GM13976 (cell line): ENCODE results near the gene NAALADL2.

Source experiments
- DNase-seq: peaks from one replicate; pipeline ENCODE4 v3.0.0; 2012; ENCODE audit warnings: low spot score
- CTCF ChIP-seq: IDR thresholded peaks from 2 replicates; pipeline ENCODE4 v1.5.1; 2012; ENCODE audit warnings: borderline replicate concordance, mild to moderate bottlenecking; ENCODE audit not compliant: insufficient read depth; ENCODE audit errors: extremely low read depth, missing control alignments, control extremely low read depth
- in situ Hi-C: fragments of 300-500 bp; cut with MboI; formaldehyde crosslinking; loops from one replicate; pipeline ENCODE4 v1.12.0; 2022; ENCODE audit warnings: low sequenced_read_pairs, mixed read lengths, inconsistent platforms; ENCODE audit not compliant: unreplicated experiment

NAALADL2 gene

GRCh38 chr3:174931473-174932353 lies 72.6 kb downstream of the NAALADL2 start:
- no peak for TF ChIP-seq CTCF

GRCh38 chr3:174936590-174936989 lies 77.5 kb downstream of the NAALADL2 start:
- no peak for TF ChIP-seq CTCF

More at GRCh38 chr3:174931473-174932353, 72.6 kb downstream of the NAALADL2 start:
- DNase-seq = no peak
- in situ Hi-C loops = no loop called here

DNA sequence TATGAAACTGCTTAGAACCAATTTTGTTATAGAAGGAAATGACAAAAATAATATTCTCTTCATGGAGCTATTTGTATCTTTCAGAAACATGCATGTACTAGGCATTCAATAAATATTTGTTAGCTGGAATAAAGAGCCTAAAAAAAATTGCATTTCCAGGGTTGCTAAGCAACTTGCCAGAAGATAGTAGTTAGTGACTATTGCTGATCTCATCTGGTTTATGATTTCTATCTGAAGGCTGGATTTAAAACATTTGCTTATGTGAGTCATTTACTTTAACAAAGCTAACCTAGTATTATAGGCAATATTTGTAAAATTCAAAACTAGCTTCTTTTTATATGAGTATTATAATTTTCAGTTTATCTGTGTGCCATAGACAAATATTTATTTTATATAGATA lies 78.3 kb downstream of the NAALADL2 start:
- in situ Hi-C loops = no loop called here
- DNase-seq = no peak
- TF ChIP-seq CTCF = no peak

More at GRCh38 chr3:174936590-174936989, 77.5 kb downstream of the NAALADL2 start:
- no peak for DNase-seq
- in situ Hi-C loops = no loop called here

DNA sequence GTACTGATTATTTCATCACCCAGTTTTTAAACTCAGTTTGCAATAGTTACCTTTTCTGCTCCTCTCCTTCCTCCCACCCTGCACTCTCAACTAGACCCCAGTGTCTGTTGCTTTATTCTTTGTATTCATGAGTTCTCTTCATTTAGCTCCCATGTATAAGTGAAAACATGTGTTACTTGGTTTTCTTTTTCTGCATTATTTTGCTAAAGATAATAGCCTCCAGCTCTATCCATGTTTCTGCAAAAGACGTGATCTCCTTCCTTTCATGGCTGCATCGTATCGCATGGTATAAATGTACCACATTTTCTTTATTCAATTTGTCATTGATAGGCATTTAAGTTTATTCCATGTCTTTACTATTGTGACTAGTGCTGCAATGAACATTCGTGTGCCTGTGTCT lies 79.0 kb downstream of the NAALADL2 start:
- no peak for DNase-seq
- in situ Hi-C loops = no loop called here
- TF ChIP-seq CTCF = no peak

DNA sequence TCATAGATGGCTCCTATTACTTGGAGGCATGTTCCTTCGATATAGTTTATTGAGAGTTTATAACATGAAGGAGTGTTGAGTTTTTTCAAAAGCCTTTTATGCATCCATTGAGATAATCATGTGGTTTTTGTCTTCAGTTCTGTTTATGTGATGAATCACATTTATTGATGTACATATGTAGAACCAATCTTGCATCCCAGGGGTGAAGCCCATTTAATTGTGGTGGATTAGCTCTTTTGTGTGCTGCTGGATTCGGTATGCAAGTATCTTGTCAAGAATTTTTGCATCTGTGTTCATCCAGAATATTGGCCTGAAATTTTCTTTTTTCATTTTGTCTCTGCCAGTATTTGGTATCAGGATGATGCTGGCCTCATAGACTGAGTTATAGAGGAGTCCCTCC lies 81.0 kb downstream of the NAALADL2 start:
- in situ Hi-C loops = no loop called here
- no peak for TF ChIP-seq CTCF
- no peak for DNase-seq

DNA sequence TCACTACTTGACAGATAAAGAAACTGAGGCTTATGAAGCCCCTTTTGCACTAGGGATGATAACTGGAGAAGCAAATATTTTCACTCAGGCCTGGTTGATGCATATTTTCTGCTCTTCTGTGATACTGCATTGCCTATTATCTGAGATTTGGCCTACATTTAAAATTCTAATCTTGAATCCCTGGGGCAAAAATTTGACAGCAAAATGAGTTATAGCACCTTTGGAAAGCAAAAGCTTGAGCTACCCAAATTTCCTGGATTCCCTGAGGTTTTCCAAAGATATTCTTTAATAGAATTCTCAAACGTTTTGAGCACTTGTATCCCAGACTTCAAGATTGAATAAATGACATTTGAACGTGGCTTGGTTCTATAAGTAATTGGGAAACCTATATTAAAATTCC lies 86.1 kb downstream of the NAALADL2 start:
- in situ Hi-C loops = no loop called here
- no peak for DNase-seq
- no peak for TF ChIP-seq CTCF
